ENCODE measurements around the gene ESR2.

ESR2 gene

DNA sequence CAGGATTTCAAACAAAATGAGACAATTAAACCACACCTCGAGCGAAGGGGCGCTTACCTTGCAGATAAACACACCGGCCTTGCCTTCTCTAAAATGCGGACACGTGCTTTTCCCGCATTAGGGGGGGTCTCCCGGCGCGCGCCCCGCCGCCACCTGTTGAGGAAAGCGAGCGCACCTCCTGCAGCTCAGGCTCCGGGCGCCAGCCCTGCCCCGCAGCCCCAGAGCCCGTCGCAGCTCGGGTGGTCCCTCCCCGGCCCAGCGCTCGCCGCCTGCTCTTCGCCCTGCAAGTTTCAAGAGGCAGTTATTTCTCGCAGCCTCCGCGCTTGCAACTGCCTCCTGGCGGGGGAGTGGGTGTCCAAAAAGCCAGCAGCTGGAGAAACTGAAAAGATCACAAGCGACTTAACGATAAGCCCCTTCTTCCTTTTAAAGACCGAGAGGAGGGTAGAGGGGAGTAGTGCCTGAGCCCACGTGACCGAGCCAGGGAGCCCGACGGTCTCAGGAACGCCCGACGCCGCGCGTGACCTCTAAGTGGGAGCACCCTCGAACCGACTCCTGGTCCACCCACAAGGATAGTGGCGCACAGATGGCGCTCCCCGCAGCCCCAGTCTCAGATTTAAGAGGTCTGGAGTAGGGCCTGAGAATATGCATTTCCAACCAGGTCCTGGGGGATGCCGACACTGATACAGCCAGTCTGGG lies at the start of gene ESR2:
ESR2 (minus strand) TSS at position 396 of the 696 bp plus-strand sequence. CDS start 11,386 bp downstream, outside the sequence.
- TF ChIP-seq, protein P1, sequence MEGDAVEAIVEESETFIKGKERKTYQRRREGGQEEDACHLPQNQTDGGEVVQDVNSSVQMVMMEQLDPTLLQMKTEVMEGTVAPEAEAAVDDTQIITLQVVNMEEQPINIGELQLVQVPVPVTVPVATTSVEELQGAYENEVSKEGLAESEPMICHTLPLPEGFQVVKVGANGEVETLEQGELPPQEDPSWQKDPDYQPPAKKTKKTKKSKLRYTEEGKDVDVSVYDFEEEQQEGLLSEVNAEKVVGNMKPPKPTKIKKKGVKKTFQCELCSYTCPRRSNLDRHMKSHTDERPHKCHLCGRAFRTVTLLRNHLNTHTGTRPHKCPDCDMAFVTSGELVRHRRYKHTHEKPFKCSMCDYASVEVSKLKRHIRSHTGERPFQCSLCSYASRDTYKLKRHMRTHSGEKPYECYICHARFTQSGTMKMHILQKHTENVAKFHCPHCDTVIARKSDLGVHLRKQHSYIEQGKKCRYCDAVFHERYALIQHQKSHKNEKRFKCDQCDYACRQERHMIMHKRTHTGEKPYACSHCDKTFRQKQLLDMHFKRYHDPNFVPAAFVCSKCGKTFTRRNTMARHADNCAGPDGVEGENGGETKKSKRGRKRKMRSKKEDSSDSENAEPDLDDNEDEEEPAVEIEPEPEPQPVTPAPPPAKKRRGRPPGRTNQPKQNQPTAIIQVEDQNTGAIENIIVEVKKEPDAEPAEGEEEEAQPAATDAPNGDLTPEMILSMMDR (conservative IDR thresholded peaks at IDR 0.05): no peak

DNA sequence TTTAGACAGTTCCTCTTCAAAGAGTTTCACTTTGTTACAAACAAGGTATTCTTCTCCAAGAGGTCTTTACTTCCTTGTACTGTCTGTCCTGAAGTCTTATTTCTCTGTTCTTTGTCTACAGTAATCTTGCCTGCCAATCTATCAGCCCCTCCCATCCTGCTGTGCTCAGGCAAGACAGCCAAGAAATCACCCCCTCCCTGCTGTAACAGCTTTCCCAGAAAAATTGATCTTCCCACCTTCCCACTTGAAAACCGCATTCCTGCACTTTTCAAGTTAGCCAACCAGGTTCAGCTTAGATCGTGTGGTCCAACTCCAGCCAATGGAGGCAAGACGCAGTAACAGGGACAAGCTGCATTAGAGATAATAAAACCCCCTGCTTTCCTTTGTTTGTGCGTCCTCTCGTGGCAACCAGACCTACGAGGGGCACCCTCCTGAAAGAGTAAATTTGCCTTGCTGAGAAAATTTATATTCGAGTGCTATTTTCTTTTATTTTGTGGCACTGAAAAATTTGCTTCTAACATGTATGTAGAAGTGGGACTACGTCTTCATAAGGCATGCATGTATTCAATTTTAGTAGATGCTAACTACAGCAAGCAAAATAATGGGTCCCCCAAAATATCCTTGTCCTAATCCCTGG lies 46.5 kb upstream of the ESR2 start:
- H3K27ac ChIP-seq: no peak overlapping the region
- TF ChIP-seq, protein P1 (conservative IDR thresholded peaks at IDR 0.05): no peak

More for the DNA sequence above, at the start of gene ESR2:
- no peak within 1 kb of the TSS for H3K27ac ChIP-seq

DNA sequence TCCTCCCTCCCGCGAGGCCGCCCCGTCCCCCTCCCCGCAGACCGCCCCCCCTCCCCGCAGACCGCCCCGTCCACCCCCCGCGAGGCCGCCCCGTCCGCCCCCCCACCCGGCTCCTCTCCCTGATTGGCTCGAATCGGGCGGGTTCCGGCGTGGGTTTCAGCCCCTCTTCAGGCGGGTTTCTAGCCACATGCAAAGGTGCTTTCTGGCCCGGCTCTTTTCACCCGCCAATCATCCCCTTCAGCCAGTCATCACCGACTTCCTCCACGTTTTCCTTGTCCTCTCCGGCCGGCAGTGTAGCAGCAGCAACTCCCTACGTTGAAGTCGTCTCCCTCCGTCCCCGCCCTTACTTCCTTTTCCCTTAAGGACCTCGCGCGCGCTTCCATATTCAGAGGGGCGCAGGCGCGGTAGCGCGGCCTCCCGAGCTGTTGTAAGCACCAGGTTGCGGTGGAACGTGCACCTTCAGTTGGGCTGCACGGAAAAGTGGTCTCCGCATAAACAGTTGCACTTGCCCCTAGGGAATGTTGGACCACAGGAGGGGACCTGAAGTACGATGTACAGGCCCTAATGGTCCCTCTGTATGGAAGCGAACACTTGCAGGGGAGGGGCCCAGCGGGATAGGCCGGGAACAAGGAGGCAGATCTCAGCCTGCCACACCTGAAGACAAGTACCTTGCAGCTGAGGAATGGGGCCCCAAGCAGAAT lies 44.6 kb upstream of the ESR2 start:
- H3K27ac ChIP-seq: peak overlapping the region; percentile 89
- TF ChIP-seq, protein P1 (conservative IDR thresholded peaks at IDR 0.05): no peak

DNA sequence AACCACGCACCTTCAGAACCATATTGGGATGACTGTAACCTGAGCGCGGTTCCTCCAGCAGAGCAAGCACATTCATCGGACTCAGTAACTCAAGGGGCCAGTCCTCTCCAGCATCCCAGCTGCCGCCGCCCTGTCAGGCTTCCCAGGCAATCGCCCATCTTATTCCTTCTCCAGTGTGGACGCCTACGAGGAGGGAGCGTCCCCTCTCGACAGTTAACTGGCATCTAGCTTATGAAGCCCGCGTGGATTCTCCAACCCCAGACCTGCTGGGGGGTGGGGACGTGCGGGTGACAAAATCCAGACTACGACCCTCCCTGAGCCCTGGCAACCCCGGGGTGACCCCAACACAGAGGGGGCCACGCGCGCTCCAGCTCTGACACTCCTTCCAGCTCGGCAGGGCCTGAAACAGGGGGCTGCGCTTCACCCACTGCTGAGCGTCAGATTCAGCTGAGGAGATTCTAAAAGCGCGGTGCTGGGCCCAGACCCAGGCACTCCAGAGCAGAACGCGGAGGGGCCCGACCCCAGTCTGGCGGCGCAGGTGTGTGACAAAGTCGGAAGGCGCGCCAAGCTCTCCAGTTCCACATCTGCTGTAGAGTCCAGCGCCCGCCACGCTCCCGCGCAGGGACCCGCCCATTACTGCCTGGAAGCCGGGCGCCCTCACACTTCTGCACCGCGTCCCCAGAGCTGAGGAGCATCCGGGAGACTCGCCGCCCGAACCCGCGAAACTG lies 43.9 kb upstream of the ESR2 start:
- H3K27ac ChIP-seq: peak overlapping the region; percentile 89
- TF ChIP-seq, protein P1 (conservative IDR thresholded peaks at IDR 0.05): no peak; the same call in 1 of the 2 replicates

DNA sequence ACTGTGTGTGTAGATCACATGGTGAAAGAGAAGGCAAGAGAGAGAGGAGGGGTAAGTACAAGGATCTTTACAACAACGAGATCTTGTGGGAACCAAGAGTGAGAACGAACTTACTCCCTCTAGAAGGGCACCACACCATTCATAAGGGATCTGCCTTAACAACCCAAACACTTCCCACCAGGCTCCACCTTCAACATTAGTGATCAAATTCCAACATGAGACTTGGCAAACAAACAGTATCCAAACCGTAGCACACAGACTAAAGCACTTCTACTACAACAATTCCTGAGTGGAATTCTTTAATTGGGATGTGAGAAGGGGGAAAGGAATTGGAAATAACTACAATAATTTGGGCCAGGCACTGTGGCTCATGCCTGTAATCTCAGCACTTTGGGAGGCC lies 35.0 kb upstream of the ESR2 start:
- TF ChIP-seq, protein P1 (conservative IDR thresholded peaks at IDR 0.05): no peak
- H3K27ac ChIP-seq: no peak overlapping the region

DNA sequence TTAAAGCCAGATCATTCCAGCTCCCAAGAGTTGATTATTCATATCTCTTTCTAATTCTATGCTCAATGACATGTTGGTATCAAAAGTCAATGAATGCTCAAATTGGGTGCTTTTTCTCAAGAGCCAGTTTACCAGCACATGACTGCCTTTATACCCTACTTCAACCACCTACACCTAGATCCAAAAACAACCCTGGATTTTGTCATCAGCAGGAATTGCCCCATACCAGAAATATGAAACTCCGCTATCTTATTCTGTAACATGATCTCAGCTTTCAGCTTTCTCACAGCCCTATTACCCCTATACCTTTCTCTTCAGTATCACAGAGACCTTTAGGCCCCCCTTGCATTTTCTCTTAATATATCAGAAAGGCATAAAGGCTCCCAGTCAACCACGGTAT lies 32.3 kb upstream of the ESR2 start:
- TF ChIP-seq, protein P1 (conservative IDR thresholded peaks at IDR 0.05): no peak
- H3K27ac ChIP-seq: no peak overlapping the region

DNA sequence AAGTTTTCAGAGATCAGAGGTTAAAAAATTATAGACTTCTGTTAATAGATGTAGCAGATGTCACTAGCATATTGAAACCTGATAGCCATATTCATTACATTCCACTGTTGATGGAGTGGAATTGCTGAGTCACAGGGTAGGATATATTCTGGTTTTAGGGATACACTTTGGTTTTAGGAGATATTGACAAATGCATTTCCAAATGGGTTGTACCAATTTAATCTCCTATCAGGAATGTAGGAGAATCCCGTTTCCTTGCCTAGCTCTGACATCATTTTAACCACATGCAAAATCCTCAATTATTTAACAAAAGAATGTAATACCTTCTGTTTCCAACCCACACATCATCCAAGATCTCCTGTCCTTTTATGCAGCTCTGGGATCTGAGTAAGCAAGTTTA lies 30.7 kb upstream of the ESR2 start:
- no peak overlapping the region for H3K27ac ChIP-seq
- TF ChIP-seq, protein P1 (conservative IDR thresholded peaks at IDR 0.05): no peak
